ENCODE measurements around the gene OR10H1.
"Not testable (repeated sequence)": the region's sequence is repeated elsewhere in the genome, so short reads cannot be mapped to it uniquely, and the experiment has no call there.

Gene OR10H1

GRCh38 chr19:15776991-15777970, 38.2 kb downstream of the OR10H1 start:
- FAIRE-seq (no peak), DNase-seq (ENCODE audit: insufficient read length, low spot score) (no peak)

GRCh38 chr19:15776264-15776663, 39.2 kb downstream of the OR10H1 start:
- DNase-seq (ENCODE audit: insufficient read length, low spot score) (no peak), FAIRE-seq (no peak)

- no peak for FAIRE-seq
- DNase-seq (ENCODE audit: insufficient read length, low spot score): no peak
Observed at GRCh38 chr19:15775249-15775648, 40.2 kb downstream of the OR10H1 start.

GRCh38 chr19:15774159-15774558, 41.3 kb downstream of the OR10H1 start:
- DNase-seq (ENCODE audit: insufficient read length, low spot score); FAIRE-seq: not testable (repeated sequence)

GRCh38 chr19:15769586-15769985, 45.9 kb downstream of the OR10H1 start:
- FAIRE-seq (no peak), DNase-seq (ENCODE audit: insufficient read length, low spot score) (no peak)

GRCh38 chr19:15759962-15760565, 55.4 kb downstream of the OR10H1 start:
- no peak for DNase-seq (ENCODE audit: insufficient read length, low spot score)
- FAIRE-seq: no peak

GRCh38 chr19:15758379-15758778, 57.1 kb downstream of the OR10H1 start:
- DNase-seq (ENCODE audit: insufficient read length, low spot score) (no peak), FAIRE-seq (no peak)
